ENCODE results near the gene GID8. TPM values are rescaled to one million over a fixed set of nuclear protein-coding genes. Genes with fewer than 3 reads are reported as not detected.

The GID8 gene
- total and polyA plus RNA-seq, 2 of the 4 experiments (the other 2 are of a cell fraction): 21.5 to 33.9 TPM

DNA sequence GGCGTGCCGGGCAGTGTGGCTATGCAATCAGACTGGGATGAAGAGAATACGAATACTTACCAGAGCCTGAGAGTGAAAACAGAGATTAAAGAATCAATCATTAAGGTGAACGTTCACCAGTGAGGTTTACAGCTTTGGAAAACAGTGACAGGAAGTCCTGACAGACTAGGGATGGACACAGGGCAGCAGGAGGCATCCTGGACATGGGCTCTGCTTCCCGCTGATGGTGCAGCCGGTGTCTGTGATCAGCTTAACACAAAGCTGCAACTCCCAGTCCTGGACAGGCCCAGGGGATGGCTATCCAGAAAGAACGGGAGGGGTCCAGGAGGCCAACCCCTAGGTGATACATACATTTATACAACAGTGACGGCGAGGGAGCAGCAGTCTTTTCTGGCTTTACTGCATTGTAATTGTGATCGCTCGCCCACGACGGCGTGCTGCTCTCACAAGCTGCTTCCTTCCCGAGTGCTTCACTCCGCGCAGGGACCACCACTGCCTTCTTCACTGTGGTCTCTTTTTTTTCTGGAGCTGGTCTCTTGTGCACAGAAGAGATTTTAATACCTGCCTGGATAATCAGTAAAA lies 32.3 kb upstream of the GID8 start (continued):
- TF ChIP-seq, protein P1, sequence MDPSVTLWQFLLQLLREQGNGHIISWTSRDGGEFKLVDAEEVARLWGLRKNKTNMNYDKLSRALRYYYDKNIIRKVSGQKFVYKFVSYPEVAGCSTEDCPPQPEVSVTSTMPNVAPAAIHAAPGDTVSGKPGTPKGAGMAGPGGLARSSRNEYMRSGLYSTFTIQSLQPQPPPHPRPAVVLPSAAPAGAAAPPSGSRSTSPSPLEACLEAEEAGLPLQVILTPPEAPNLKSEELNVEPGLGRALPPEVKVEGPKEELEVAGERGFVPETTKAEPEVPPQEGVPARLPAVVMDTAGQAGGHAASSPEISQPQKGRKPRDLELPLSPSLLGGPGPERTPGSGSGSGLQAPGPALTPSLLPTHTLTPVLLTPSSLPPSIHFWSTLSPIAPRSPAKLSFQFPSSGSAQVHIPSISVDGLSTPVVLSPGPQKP (IDR thresholded peaks at IDR 0.05; ENCODE audit: borderline replicate concordance, low read depth, low read length): no peak
- TF ChIP-seq BHLHE40 (IDR thresholded peaks at IDR 0.05; ENCODE audit: low read depth, low read length) (no peak), MXI1 (IDR thresholded peaks at IDR 0.05; ENCODE audit: borderline replicate concordance, low read depth, low read length) (no peak)

DNA sequence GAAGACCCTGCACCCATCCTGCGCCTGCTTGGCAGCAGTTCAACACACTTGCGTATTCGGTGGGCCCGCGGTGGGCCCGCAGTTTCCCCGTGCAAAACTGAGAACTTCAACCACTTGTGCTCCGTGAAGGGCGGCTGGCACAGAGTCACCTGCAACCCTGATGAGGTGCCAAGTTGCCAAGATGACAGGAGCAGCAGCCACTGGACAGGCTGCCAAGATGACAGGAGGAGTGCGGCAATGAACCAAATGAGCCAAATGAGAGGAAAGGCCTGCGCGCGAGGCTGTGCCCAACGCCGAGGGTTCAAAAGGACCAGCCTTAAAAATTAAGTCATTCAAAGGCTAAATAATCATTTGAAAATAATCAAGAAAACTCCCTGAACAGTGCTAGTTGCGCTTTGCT lies 31.7 kb upstream of the GID8 start:
- Histone ChIP-seq H2AK9ac (replicated peaks; ENCODE audit: low read depth, low read length, poor library complexity) (no peak overlapping the region), H3K9ac (ENCODE audit: low read depth, low read length) (no peak overlapping the region), H3K56ac (ENCODE audit: extremely low read depth, insufficient read depth, low read length) (no peak overlapping the region), H3K9me1 (ENCODE audit: insufficient read depth, low read length) (peaks cover 19% of the 10 kb centered on the region), H2AFZ (replicated peaks; ENCODE audit: low read length, poor library complexity) (no peak overlapping the region), H4K91ac (ENCODE audit: insufficient read depth, low read depth, low read length) (no peak overlapping the region), H2BK20ac (ENCODE audit: low read depth, low read length) (no peak overlapping the region), H4K8ac (ENCODE audit: low read depth in 2 of 2, low read length in 2 of 2) (no peak overlapping the region), H3K23ac (ENCODE audit: low read depth, low read length) (no peak overlapping the region), H3K27ac (ENCODE audit: insufficient read depth, low read length) (no peak overlapping the region), H2AK5ac (ENCODE audit: low read depth, low read length) (no peak overlapping the region), H2BK15ac (ENCODE audit: low read depth, low read length) (no peak overlapping the region), H4K20me1 (ENCODE audit: insufficient read depth, low read length) (peaks cover 77% of the 10 kb centered on the region), H3K18ac (ENCODE audit: low read depth, low read length) (no peak overlapping the region), H3K9me3 (ENCODE audit: control insufficient read depth, insufficient read depth, low read length) (no peaks in the 10 kb centered on the region), H3K79me1 (ENCODE audit: low read depth in 1 of 2, low read length in 2 of 2) (peaks cover 33 to 89% of the 10 kb centered on the region in 2 experiments), H3K36me3 (ENCODE audit: control insufficient read depth, insufficient read depth, low read length) (peaks cover 75% of the 10 kb centered on the region), H3K27me3 (ENCODE audit: control insufficient read depth, insufficient read depth, low read length) (no peaks in the 10 kb centered on the region), H3K4me1 (ENCODE audit: control insufficient read depth, insufficient read depth, low read length) (peaks cover 25% of the 10 kb centered on the region), H2BK120ac (ENCODE audit: low read depth, low read length) (no peak overlapping the region), H3K4ac (ENCODE audit: low read depth, low read length) (no peak overlapping the region), H2BK5ac (ENCODE audit: low read depth, low read length, poor library complexity, severe bottlenecking) (no peak overlapping the region), H3K4me2 (ENCODE audit: low read depth, low read length) (no peak overlapping the region), H3K14ac (replicated peaks; ENCODE audit: low read depth, low read length) (no peak overlapping the region), H4K5ac (ENCODE audit: low read depth, low read length) (no peak overlapping the region), H3K4me3 (ENCODE audit: insufficient read depth, low read depth, low read length) (no peak overlapping the region)
- in situ Hi-C loops (cut with MboI; ENCODE audit: low sequenced_read_pairs): no loop called here
- DNase-seq (no peak), ATAC-seq (ENCODE audit: low read depth) (no peak)
- 93% methylated on average over 10 of the region's 16 CpGs; no CpG with 5 or more reads in 1 of the 2 experiments for WGBS, 2 experiments (ENCODE audit: extremely low coverage in 2 of 2, insufficient read length in 1 of 2)
- CTCF ChIA-PET: no interaction called here
- dilution Hi-C loops (cut with HindIII; ENCODE audit: low sequenced_read_pairs, unreplicated experiment): no loop called here
- POLR2A ChIA-PET (ENCODE audit: unreplicated experiment): no interaction called here
- intact Hi-C loops (cut with micrococcal nuclease): no loop called here
- BruUV-seq (replicated peaks): no TSS peak
- no peak for TF ChIP-seq CHD1 (IDR thresholded peaks at IDR 0.05; ENCODE audit: low read depth, low read length)
- TF ChIP-seq RFX5 (IDR thresholded peaks at IDR 0.05; ENCODE audit: low read depth, low read length): no peak
- TF ChIP-seq MAZ (IDR thresholded peaks at IDR 0.05; ENCODE audit: borderline replicate concordance, low read depth, low read length): no peak
- TF ChIP-seq MAFK (IDR thresholded peaks at IDR 0.05; ENCODE audit: low read depth, low read length): no peak
- TF ChIP-seq MXI1 (IDR thresholded peaks at IDR 0.05; ENCODE audit: borderline replicate concordance, low read depth, low read length): no peak
- no peak for TF ChIP-seq CEBPB (IDR thresholded peaks at IDR 0.05; ENCODE audit: low read depth, low read length)
- TF ChIP-seq FOS (IDR thresholded peaks at IDR 0.05; ENCODE audit: low read depth, low read length): no peak
- TF ChIP-seq, protein P1 (IDR thresholded peaks at IDR 0.05; ENCODE audit: borderline replicate concordance, low read depth, low read length): no peak
- no peak for TF ChIP-seq SMC3 (IDR thresholded peaks at IDR 0.05; ENCODE audit: low read depth, low read length)
- no peak for TF ChIP-seq BHLHE40 (IDR thresholded peaks at IDR 0.05; ENCODE audit: low read depth, low read length)
- TF ChIP-seq NFE2L2 (IDR thresholded peaks at IDR 0.05; ENCODE audit: low read depth, low read length): no peak
- TF ChIP-seq, protein P2, sequence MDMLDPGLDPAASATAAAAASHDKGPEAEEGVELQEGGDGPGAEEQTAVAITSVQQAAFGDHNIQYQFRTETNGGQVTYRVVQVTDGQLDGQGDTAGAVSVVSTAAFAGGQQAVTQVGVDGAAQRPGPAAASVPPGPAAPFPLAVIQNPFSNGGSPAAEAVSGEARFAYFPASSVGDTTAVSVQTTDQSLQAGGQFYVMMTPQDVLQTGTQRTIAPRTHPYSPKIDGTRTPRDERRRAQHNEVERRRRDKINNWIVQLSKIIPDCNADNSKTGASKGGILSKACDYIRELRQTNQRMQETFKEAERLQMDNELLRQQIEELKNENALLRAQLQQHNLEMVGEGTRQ (IDR thresholded peaks at IDR 0.05; ENCODE audit: low read depth, low read length): no peak

Data from IMR-90 (cell line).